Measurements from ENCODE around the gene KRT6A.
A peak's percentile ranks its signal among the peaks of the same experiment; 100 is the strongest.
"Not testable (repeated sequence)": the region's sequence is repeated elsewhere in the genome, so short reads cannot be mapped to it uniquely, and the experiment has no call there.

KRT6A gene

GRCh38 chr12:52506858-52507715, 14.0 kb upstream of the KRT6A start:
- peaks cover 0 to 7% (median 2%) of the 10 kb centered on the region in 5 donors for H3K9me3 ChIP-seq (ENCODE audit: control insufficient read depth in 5 of 5, low read length in 5 of 5)
- H3K9ac ChIP-seq (ENCODE audit: low read length in 5 of 5): no peak overlapping the region
- H3K36me3 ChIP-seq (ENCODE audit: control insufficient read depth in 5 of 5, insufficient read depth in 5 of 5, low read length in 5 of 5): no peaks in the 10 kb centered on the region
- H3K4me3 ChIP-seq (ENCODE audit: low read depth in 1 of 5, low read length in 5 of 5): no peak overlapping the region
- H3K27ac ChIP-seq (ENCODE audit: low read depth, low read length): no peak overlapping the region
- no peaks in the 10 kb centered on the region for H3K27me3 ChIP-seq (ENCODE audit: control insufficient read depth in 5 of 5, insufficient read depth in 4 of 5, low read length in 5 of 5)
- H3K4me1 ChIP-seq (ENCODE audit: control insufficient read depth in 5 of 5, insufficient read depth in 5 of 5, low read length in 5 of 5): no peaks in the 10 kb centered on the region

GRCh38 chr12:52502877-52503276, 9.8 kb upstream of the KRT6A start:
- H3K27me3 ChIP-seq (ENCODE audit: control insufficient read depth in 5 of 5, insufficient read depth in 4 of 5, low read length in 5 of 5): no peaks in the 10 kb centered on the region
- no peaks in the 10 kb centered on the region for H3K36me3 ChIP-seq (ENCODE audit: control insufficient read depth in 5 of 5, insufficient read depth in 5 of 5, low read length in 5 of 5)
- H3K4me3 ChIP-seq (ENCODE audit: low read depth in 1 of 5, low read length in 5 of 5): no peak overlapping the region
- no peak overlapping the region for H3K9ac ChIP-seq (ENCODE audit: low read length in 5 of 5)
- no peaks in the 10 kb centered on the region for H3K4me1 ChIP-seq (ENCODE audit: control insufficient read depth in 5 of 5, insufficient read depth in 5 of 5, low read length in 5 of 5)
- H3K27ac ChIP-seq (ENCODE audit: low read depth, low read length): no peak overlapping the region
- peaks cover 0 to 4% (median 0%) of the 10 kb centered on the region in 5 donors for H3K9me3 ChIP-seq (ENCODE audit: control insufficient read depth in 5 of 5, low read length in 5 of 5)

GRCh38 chr12:52501490-52501889, 8.4 kb upstream of the KRT6A start:
- Histone ChIP-seq H3K27me3 (ENCODE audit: control insufficient read depth in 5 of 5, insufficient read depth in 4 of 5, low read length in 5 of 5) (no peaks in the 10 kb centered on the region), H3K4me3 (ENCODE audit: low read depth in 1 of 5, low read length in 5 of 5) (no peak overlapping the region), H3K27ac (ENCODE audit: low read depth, low read length) (no peak overlapping the region), H3K9me3 (ENCODE audit: control insufficient read depth in 5 of 5, low read length in 5 of 5) (peaks cover 0 to 4% (median 0%) of the 10 kb centered on the region in 5 donors), H3K36me3 (ENCODE audit: control insufficient read depth in 5 of 5, insufficient read depth in 5 of 5, low read length in 5 of 5) (no peaks in the 10 kb centered on the region), H3K9ac (ENCODE audit: low read length in 5 of 5) (no peak overlapping the region), H3K4me1 (ENCODE audit: control insufficient read depth in 5 of 5, insufficient read depth in 5 of 5, low read length in 5 of 5) (peaks cover 0 to 4% (median 0%) of the 10 kb centered on the region in 5 donors)

- peaks cover 0 to 11% (median 4%) of the 10 kb centered on the region in 5 donors for H3K4me1 ChIP-seq (ENCODE audit: control insufficient read depth in 5 of 5, insufficient read depth in 5 of 5, low read length in 5 of 5)
- not testable (repeated sequence) for H3K36me3 ChIP-seq (ENCODE audit: control insufficient read depth in 5 of 5, insufficient read depth in 5 of 5, low read length in 5 of 5); H3K27ac ChIP-seq (ENCODE audit: low read depth, low read length); H3K9me3 ChIP-seq (ENCODE audit: control insufficient read depth in 5 of 5, low read length in 5 of 5); H3K27me3 ChIP-seq (ENCODE audit: control insufficient read depth in 5 of 5, insufficient read depth in 4 of 5, low read length in 5 of 5); H3K9ac ChIP-seq (ENCODE audit: low read length in 5 of 5); H3K4me3 ChIP-seq (ENCODE audit: low read depth in 1 of 5, low read length in 5 of 5)
Observed at GRCh38 chr12:52500574-52500973, 7.5 kb upstream of the KRT6A start.

- no peak overlapping the region for H3K27ac ChIP-seq (ENCODE audit: low read depth, low read length)
- H3K4me1 ChIP-seq (ENCODE audit: control insufficient read depth in 5 of 5, insufficient read depth in 5 of 5, low read length in 5 of 5): peaks cover 0 to 17% (median 10%) of the 10 kb centered on the region in 5 donors
- H3K9me3 ChIP-seq (ENCODE audit: control insufficient read depth in 5 of 5, low read length in 5 of 5): peaks cover 0 to 4% (median 0%) of the 10 kb centered on the region in 5 donors
- H3K27me3 ChIP-seq (ENCODE audit: control insufficient read depth in 5 of 5, insufficient read depth in 4 of 5, low read length in 5 of 5): no peaks in the 10 kb centered on the region
- H3K36me3 ChIP-seq (ENCODE audit: control insufficient read depth in 5 of 5, insufficient read depth in 5 of 5, low read length in 5 of 5): no peaks in the 10 kb centered on the region
- no peak overlapping the region for H3K4me3 ChIP-seq (ENCODE audit: low read depth in 1 of 5, low read length in 5 of 5)
- H3K9ac ChIP-seq (ENCODE audit: low read length in 5 of 5): no peak overlapping the region
Observed at GRCh38 chr12:52499806-52500560, 6.9 kb upstream of the KRT6A start.

GRCh38 chr12:52498946-52499345, 5.9 kb upstream of the KRT6A start:
- no peak overlapping the region for H3K27ac ChIP-seq (ENCODE audit: low read depth, low read length)
- no peaks in the 10 kb centered on the region for H3K36me3 ChIP-seq (ENCODE audit: control insufficient read depth in 5 of 5, insufficient read depth in 5 of 5, low read length in 5 of 5)
- no peak overlapping the region for H3K9ac ChIP-seq (ENCODE audit: low read length in 5 of 5)
- H3K4me3 ChIP-seq (ENCODE audit: low read depth in 1 of 5, low read length in 5 of 5): no peak overlapping the region
- peaks cover 0 to 4% (median 0%) of the 10 kb centered on the region in 5 donors for H3K27me3 ChIP-seq (ENCODE audit: control insufficient read depth in 5 of 5, insufficient read depth in 4 of 5, low read length in 5 of 5)
- H3K4me1 ChIP-seq (ENCODE audit: control insufficient read depth in 5 of 5, insufficient read depth in 5 of 5, low read length in 5 of 5): peaks cover 0 to 26% (median 19%) of the 10 kb centered on the region in 5 donors
- peaks cover 0 to 4% (median 0%) of the 10 kb centered on the region in 5 donors for H3K9me3 ChIP-seq (ENCODE audit: control insufficient read depth in 5 of 5, low read length in 5 of 5)

- H3K27me3 ChIP-seq (ENCODE audit: control insufficient read depth in 5 of 5, insufficient read depth in 4 of 5, low read length in 5 of 5): peaks cover 0 to 4% (median 0%) of the 10 kb centered on the region in 5 donors
- no peak overlapping the region for H3K9ac ChIP-seq (ENCODE audit: low read length in 5 of 5)
- peaks cover 0 to 3% (median 0%) of the 10 kb centered on the region in 5 donors for H3K9me3 ChIP-seq (ENCODE audit: control insufficient read depth in 5 of 5, low read length in 5 of 5)
- peaks cover 0 to 26% (median 19%) of the 10 kb centered on the region in 5 donors for H3K4me1 ChIP-seq (ENCODE audit: control insufficient read depth in 5 of 5, insufficient read depth in 5 of 5, low read length in 5 of 5)
- no peak overlapping the region for H3K27ac ChIP-seq (ENCODE audit: low read depth, low read length)
- H3K4me3 ChIP-seq (ENCODE audit: low read depth in 1 of 5, low read length in 5 of 5): no peak overlapping the region
- no peaks in the 10 kb centered on the region for H3K36me3 ChIP-seq (ENCODE audit: control insufficient read depth in 5 of 5, insufficient read depth in 5 of 5, low read length in 5 of 5)
Observed at GRCh38 chr12:52497975-52498374, 4.9 kb upstream of the KRT6A start.

- peak overlapping the region in 1 of 5 donors; percentile 9 for H3K9ac ChIP-seq (ENCODE audit: low read length in 5 of 5)
Observed at GRCh38 chr12:52496590-52497071, 3.6 kb upstream of the KRT6A start.

GRCh38 chr12:52496054-52496453, 3.0 kb upstream of the KRT6A start:
- H3K36me3 ChIP-seq (ENCODE audit: control insufficient read depth in 5 of 5, insufficient read depth in 5 of 5, low read length in 5 of 5): no peaks in the 10 kb centered on the region
- H3K27ac ChIP-seq (ENCODE audit: low read depth, low read length): no peak overlapping the region
- no peak overlapping the region for H3K4me3 ChIP-seq (ENCODE audit: low read depth in 1 of 5, low read length in 5 of 5)
- no peak overlapping the region for H3K9ac ChIP-seq (ENCODE audit: low read length in 5 of 5)
- peaks cover 0 to 26% (median 19%) of the 10 kb centered on the region in 5 donors for H3K4me1 ChIP-seq (ENCODE audit: control insufficient read depth in 5 of 5, insufficient read depth in 5 of 5, low read length in 5 of 5)
- peaks cover 0 to 4% (median 0%) of the 10 kb centered on the region in 5 donors for H3K27me3 ChIP-seq (ENCODE audit: control insufficient read depth in 5 of 5, insufficient read depth in 4 of 5, low read length in 5 of 5)
- H3K9me3 ChIP-seq (ENCODE audit: control insufficient read depth in 5 of 5, low read length in 5 of 5): no peaks in the 10 kb centered on the region

More at GRCh38 chr12:52496590-52497071, 3.6 kb upstream of the KRT6A start:
- peaks cover 0 to 26% (median 19%) of the 10 kb centered on the region in 5 donors for H3K4me1 ChIP-seq (ENCODE audit: control insufficient read depth in 5 of 5, insufficient read depth in 5 of 5, low read length in 5 of 5)
- no peaks in the 10 kb centered on the region for H3K9me3 ChIP-seq (ENCODE audit: control insufficient read depth in 5 of 5, low read length in 5 of 5)
- peaks cover 0 to 4% (median 0%) of the 10 kb centered on the region in 5 donors for H3K27me3 ChIP-seq (ENCODE audit: control insufficient read depth in 5 of 5, insufficient read depth in 4 of 5, low read length in 5 of 5)
- H3K4me3 ChIP-seq (ENCODE audit: low read depth in 1 of 5, low read length in 5 of 5): no peak overlapping the region
- no peaks in the 10 kb centered on the region for H3K36me3 ChIP-seq (ENCODE audit: control insufficient read depth in 5 of 5, insufficient read depth in 5 of 5, low read length in 5 of 5)
- H3K27ac ChIP-seq (ENCODE audit: low read depth, low read length): no peak overlapping the region

- Histone ChIP-seq H3K9ac (ENCODE audit: low read length in 5 of 5) (no peak overlapping the region), H3K4me3 (ENCODE audit: low read depth in 1 of 5, low read length in 5 of 5) (no peak overlapping the region), H3K4me1 (ENCODE audit: control insufficient read depth in 5 of 5, insufficient read depth in 5 of 5, low read length in 5 of 5) (peaks cover 0 to 26% (median 19%) of the 10 kb centered on the region in 5 donors), H3K27ac (ENCODE audit: low read depth, low read length) (no peak overlapping the region), H3K27me3 (ENCODE audit: control insufficient read depth in 5 of 5, insufficient read depth in 4 of 5, low read length in 5 of 5) (peaks cover 0 to 4% (median 0%) of the 10 kb centered on the region in 5 donors), H3K9me3 (ENCODE audit: control insufficient read depth in 5 of 5, low read length in 5 of 5) (no peaks in the 10 kb centered on the region), H3K36me3 (ENCODE audit: control insufficient read depth in 5 of 5, insufficient read depth in 5 of 5, low read length in 5 of 5) (no peaks in the 10 kb centered on the region)
Observed at GRCh38 chr12:52495389-52495788, 2.3 kb upstream of the KRT6A start.
